ENCODE data around the gene OR2L5. TPM values are rescaled to one million over a fixed set of nuclear protein-coding genes. Genes with fewer than 3 reads are reported as not detected.

OR2L5 gene, protein sequence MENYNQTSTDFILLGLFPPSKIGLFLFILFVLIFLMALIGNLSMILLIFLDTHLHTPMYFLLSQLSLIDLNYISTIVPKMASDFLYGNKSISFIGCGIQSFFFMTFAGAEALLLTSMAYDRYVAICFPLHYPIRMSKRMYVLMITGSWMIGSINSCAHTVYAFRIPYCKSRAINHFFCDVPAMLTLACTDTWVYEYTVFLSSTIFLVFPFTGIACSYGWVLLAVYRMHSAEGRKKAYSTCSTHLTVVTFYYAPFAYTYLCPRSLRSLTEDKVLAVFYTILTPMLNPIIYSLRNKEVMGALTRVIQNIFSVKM
- total RNA-seq (not detected), polyA plus RNA-seq (not detected)

DNA sequence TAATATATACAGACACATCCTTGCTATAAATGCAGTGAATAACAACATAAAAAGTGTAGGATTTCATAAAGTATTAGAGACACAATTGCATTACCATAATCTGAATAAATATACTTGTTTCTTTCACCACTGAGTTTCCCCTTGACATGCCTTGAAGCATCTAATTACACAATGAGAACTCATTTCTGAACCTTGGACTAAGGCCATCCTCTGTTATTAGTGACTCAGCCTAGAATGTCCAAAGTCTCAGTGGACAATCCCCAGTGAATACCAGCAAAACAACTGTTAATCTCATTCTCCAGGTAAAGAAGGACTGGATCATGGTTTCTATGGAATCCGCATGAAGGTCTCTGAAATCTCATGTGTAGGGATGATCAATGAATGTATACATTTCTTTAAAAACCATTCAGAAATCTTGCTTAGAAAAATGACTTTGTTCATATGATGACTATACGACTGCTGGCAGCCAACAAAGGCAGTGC lies at the start of gene OR2L5:
OR2L5 (plus strand) TSS at position 432 of the 482 bp plus-strand sequence. CDS start 8,288 bp downstream, outside the sequence.
- no peak within 1 kb of the TSS for H3K27ac Mint-ChIP-seq
- H3K4me3 Mint-ChIP-seq: no peak within 1 kb of the TSS
- no peaks in the 10 kb centered on the region for H3K9me3 ChIP-seq (ENCODE audit: low read length)
- CTCF ChIA-PET: no interaction called here
- H3K27ac ChIP-seq (ENCODE audit: low read depth, low read length): no peak within 1 kb of the TSS
- no peaks in the 10 kb centered on the region for H3K4me1 Mint-ChIP-seq
- H3K4me1 ChIP-seq (ENCODE audit: insufficient read depth, low read length): no peaks in the 10 kb centered on the region
- no peaks in the 10 kb centered on the region for H3K27me3 Mint-ChIP-seq
- H3K27me3 ChIP-seq (ENCODE audit: insufficient read depth, low read length, poor library complexity, severe bottlenecking): no peaks in the 10 kb centered on the region
- H3K4me3 ChIP-seq (ENCODE audit: low read length): no peak within 1 kb of the TSS
- POLR2A ChIA-PET: no interaction called here
- peaks cover 22 to 31% (median 25%) of the 10 kb centered on the region in 5 donors for H3K9me3 Mint-ChIP-seq
- H3K36me3 ChIP-seq (ENCODE audit: insufficient read depth, low read length): no peaks in the 10 kb centered on the region
- DNase-seq: no peak
- H3K36me3 Mint-ChIP-seq: no peaks in the 10 kb centered on the region

DNA sequence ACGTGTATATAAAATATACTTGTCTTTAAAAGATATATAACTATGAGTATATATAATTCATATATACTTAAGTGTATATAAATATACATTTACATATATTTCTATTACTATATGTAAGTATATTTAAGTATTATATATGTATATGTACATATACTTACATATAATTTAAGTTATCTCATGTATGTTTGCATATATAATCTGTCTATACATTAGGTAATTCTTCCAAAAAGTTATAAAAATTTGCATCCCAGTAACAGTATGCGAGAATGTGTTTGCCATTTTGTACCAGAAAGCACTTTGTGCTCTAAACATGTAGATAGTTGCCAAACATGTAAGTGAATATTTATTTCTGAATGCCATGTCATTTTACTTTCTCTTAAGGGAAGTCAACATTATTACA lies 48.5 kb upstream of the OR2L5 start, which contains the start of gene OR2AK2:
OR2AK2 (plus strand) TSS at position 301 of the 400 bp plus-strand sequence. CDS start 144 bp downstream, outside the sequence.
- H3K9me3 Mint-ChIP-seq: peaks cover 0 to 8% (median 5%) of the 10 kb centered on the region in 5 donors
- POLR2A ChIA-PET: no interaction called here

DNA sequence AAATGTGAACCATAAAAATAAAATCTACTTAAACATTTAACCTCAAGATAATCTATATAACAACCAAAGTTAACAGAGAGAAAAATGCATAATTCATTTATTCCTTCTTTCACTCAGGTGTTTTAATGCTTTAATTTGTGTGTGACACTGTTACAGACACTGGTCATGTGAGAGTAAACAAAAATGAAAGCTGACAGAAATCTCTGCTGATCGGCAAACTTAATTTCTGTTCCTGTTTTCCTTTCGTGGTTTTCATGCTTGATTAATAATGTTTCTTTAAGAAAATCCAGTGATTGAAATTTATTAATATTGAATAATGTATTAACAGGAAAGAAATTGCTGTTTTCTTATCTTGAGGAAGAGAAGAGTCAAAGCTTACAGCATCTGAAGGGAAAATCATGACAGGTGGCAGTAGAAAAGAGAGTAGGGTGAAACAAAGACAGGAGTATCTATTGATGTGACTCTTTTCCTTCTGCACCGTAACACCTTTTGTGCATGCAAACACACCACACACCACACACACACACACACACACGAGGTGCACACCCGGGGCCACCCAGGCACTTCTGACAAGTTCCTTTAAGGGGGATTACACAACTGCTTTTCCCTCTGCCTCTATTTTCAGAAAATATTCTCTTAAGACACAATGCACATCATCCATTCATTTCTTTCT lies 46.8 kb upstream of the OR2L5 start:
- Histone ChIP-seq H3K27ac (ENCODE audit: low read depth, low read length) (no peak overlapping the region), H3K27me3 (ENCODE audit: insufficient read depth, low read length, poor library complexity, severe bottlenecking) (no peaks in the 10 kb centered on the region), H3K4me3 (ENCODE audit: low read length) (no peak overlapping the region), H3K4me1 (ENCODE audit: insufficient read depth, low read length) (no peaks in the 10 kb centered on the region), H3K9me3 (ENCODE audit: low read length) (no peaks in the 10 kb centered on the region), H3K36me3 (ENCODE audit: insufficient read depth, low read length) (no peaks in the 10 kb centered on the region)
- no peaks in the 10 kb centered on the region for H3K36me3 Mint-ChIP-seq
- ChIA-PET CTCF (no interaction called here), POLR2A (no interaction called here)
- peaks cover 0 to 5% (median 2%) of the 10 kb centered on the region in 5 donors for H3K9me3 Mint-ChIP-seq
- no peak overlapping the region for H3K4me3 Mint-ChIP-seq
- no peaks in the 10 kb centered on the region for H3K4me1 Mint-ChIP-seq
- no peak overlapping the region for H3K27ac Mint-ChIP-seq
- H3K27me3 Mint-ChIP-seq: no peaks in the 10 kb centered on the region
- DNase-seq: no peak

More for the DNA sequence above, 48.5 kb upstream of the OR2L5 start, which contains the start of gene OR2AK2:
- Histone ChIP-seq H3K9me3 (ENCODE audit: low read length) (no peaks in the 10 kb centered on the region), H3K4me1 (ENCODE audit: insufficient read depth, low read length) (no peaks in the 10 kb centered on the region), H3K27ac (ENCODE audit: low read depth, low read length) (no peak within 1 kb of the TSS), H3K36me3 (ENCODE audit: insufficient read depth, low read length) (no peaks in the 10 kb centered on the region), H3K27me3 (ENCODE audit: insufficient read depth, low read length, poor library complexity, severe bottlenecking) (no peaks in the 10 kb centered on the region), H3K4me3 (ENCODE audit: low read length) (no peak within 1 kb of the TSS)
- Mint-ChIP-seq H3K27me3 (no peaks in the 10 kb centered on the region), H3K36me3 (peaks cover 0 to 1% (median 0%) of the 10 kb centered on the region in 3 donors), H3K4me1 (no peaks in the 10 kb centered on the region), H3K4me3 (no peak within 1 kb of the TSS), H3K27ac (no peak within 1 kb of the TSS)
- CTCF ChIA-PET: no interaction called here
- no peak for DNase-seq

DNA sequence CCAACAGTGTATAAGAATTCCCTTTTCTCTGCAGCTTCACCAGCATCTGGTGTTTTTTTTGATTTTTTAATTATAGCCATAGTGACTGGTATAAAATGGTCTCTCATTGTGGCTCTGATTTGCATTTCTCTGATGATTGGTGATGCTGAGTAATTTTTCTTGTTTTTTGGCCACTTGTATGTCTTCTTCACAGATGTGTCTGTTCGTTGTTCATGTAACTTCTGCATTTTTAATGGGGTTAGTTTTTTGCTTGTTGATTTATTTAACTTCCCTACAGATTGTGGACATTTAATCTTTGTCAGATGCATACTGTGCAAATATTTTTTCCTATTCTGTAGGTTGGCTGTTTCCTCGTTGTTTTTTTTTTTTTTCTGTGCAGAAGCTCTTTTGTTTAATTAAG lies 20.5 kb upstream of the OR2L5 start:
- Histone ChIP-seq H3K36me3 (ENCODE audit: insufficient read depth, low read length) (no peaks in the 10 kb centered on the region), H3K27ac (ENCODE audit: low read depth, low read length) (no peak overlapping the region), H3K27me3 (ENCODE audit: insufficient read depth, low read length, poor library complexity, severe bottlenecking) (no peaks in the 10 kb centered on the region), H3K4me3 (ENCODE audit: low read length) (no peak overlapping the region), H3K4me1 (ENCODE audit: insufficient read depth, low read length) (no peaks in the 10 kb centered on the region), H3K9me3 (ENCODE audit: low read length) (no peaks in the 10 kb centered on the region)
- H3K9me3 Mint-ChIP-seq: peaks cover 0 to 4% (median 2%) of the 10 kb centered on the region in 5 donors
- ChIA-PET POLR2A (no interaction called here), CTCF (no interaction called here)
- no peaks in the 10 kb centered on the region for H3K36me3 Mint-ChIP-seq
- peaks cover 0 to 1% of the 10 kb centered on the region in 2 donors for H3K27me3 Mint-ChIP-seq
- no peak overlapping the region for H3K4me3 Mint-ChIP-seq
- no peaks in the 10 kb centered on the region for H3K4me1 Mint-ChIP-seq
- no peak overlapping the region for H3K27ac Mint-ChIP-seq
- DNase-seq: no peak

DNA sequence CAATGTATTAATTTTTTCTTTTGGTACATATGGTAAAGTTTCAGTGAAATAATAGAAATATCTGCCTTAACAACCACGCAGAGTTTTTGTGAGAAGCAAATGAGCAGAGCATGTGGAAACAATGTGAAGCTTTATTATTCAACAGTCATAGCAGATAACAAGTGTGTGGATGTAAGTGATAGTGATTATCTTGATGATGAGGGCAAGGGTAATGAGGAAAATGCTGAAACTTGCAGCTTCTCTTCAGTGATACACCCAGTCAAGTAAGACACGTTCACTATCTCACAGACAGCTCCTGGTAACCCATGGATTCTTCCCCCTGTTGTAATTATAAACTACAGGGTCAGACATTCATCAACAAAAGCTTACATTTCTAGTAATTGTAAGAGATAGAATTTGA lies 14.6 kb upstream of the OR2L5 start:
- H3K36me3 ChIP-seq (ENCODE audit: insufficient read depth, low read length): no peaks in the 10 kb centered on the region
- Mint-ChIP-seq H3K4me1 (no peaks in the 10 kb centered on the region), H3K4me3 (no peak overlapping the region), H3K9me3 (peaks cover 0 to 7% (median 4%) of the 10 kb centered on the region in 5 donors), H3K36me3 (no peaks in the 10 kb centered on the region), H3K27ac (no peak overlapping the region), H3K27me3 (no peaks in the 10 kb centered on the region)
- H3K9me3 ChIP-seq (ENCODE audit: low read length): no peaks in the 10 kb centered on the region
- no peaks in the 10 kb centered on the region for H3K27me3 ChIP-seq (ENCODE audit: insufficient read depth, low read length, poor library complexity, severe bottlenecking)
- CTCF ChIA-PET: no interaction called here
- POLR2A ChIA-PET: no interaction called here
- no peak for DNase-seq
- no peaks in the 10 kb centered on the region for H3K4me1 ChIP-seq (ENCODE audit: insufficient read depth, low read length)
- H3K4me3 ChIP-seq (ENCODE audit: low read length): no peak overlapping the region
- no peak overlapping the region for H3K27ac ChIP-seq (ENCODE audit: low read depth, low read length)

DNA sequence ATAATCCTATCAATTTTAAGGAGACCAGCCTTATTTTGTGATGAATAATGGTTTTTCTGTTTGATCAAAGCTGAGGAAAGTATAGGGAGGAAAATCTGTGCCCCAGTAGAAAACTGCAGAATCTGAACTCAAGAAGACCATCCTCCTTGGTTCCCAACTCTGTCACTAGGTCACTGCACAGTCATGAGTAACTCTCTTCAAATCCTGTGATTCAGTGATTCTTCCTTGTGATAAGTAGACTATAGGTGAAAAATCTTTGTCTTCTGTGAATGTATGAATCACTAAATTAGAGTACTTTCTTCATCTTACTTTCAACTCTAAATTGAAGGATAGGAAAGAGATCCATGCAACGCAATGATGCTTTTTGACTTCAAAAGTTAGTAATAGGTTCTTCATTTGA lies 13.3 kb upstream of the OR2L5 start:
- no peaks in the 10 kb centered on the region for H3K4me1 ChIP-seq (ENCODE audit: insufficient read depth, low read length)
- Mint-ChIP-seq H3K27me3 (no peaks in the 10 kb centered on the region), H3K4me3 (no peak overlapping the region)

DNA sequence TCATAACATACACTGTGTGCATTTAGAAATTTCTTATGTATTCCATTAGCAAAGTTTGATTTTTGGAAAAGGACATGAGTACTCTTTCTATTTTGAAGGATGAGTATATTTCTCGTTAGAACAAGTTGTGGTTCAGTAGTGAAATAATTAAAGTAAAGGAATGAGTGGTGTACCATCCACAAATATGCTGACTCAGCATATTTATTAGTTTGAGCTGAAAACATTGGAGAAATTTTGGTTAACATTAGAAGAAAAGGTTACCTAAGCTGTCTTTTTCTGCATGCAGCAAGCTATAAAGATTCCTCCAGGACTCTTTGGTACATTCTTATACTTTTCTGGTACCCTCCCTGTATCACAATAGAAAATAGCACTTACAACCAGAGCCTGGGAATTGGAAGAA lies 5.7 kb upstream of the OR2L5 start:
- no peaks in the 10 kb centered on the region for H3K4me1 Mint-ChIP-seq

More for the DNA sequence above, 13.3 kb upstream of the OR2L5 start:
- Histone ChIP-seq H3K4me3 (ENCODE audit: low read length) (no peak overlapping the region), H3K27me3 (ENCODE audit: insufficient read depth, low read length, poor library complexity, severe bottlenecking) (no peaks in the 10 kb centered on the region), H3K27ac (ENCODE audit: low read depth, low read length) (no peak overlapping the region), H3K9me3 (ENCODE audit: low read length) (no peaks in the 10 kb centered on the region), H3K36me3 (ENCODE audit: insufficient read depth, low read length) (no peaks in the 10 kb centered on the region)
- ChIA-PET POLR2A (no interaction called here), CTCF (no interaction called here)
- no peak for DNase-seq
- Mint-ChIP-seq H3K27ac (no peak overlapping the region), H3K9me3 (peaks cover 0 to 7% (median 4%) of the 10 kb centered on the region in 5 donors), H3K36me3 (no peaks in the 10 kb centered on the region), H3K4me1 (no peaks in the 10 kb centered on the region)

DNA sequence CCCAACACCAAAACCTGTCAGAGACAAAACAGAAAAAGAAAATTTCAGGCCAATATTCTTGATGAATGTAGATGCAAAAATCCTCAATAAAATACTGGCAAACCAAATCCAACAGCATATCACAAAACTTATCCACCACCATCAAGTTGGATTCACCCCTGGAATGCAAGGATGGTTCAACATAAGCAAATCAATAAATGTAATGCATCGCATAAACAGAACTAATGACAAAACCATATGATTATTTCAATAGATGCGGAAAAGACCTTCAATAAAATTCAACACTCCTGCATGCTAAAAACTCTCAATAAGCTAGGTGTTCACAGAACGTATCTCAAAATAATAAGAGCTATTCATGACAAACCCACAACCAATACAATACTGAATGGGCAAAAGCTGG lies 3.8 kb upstream of the OR2L5 start:
- Mint-ChIP-seq H3K4me1 (no peaks in the 10 kb centered on the region), H3K9me3 (peaks cover 19 to 31% (median 26%) of the 10 kb centered on the region in 5 donors), H3K36me3 (no peaks in the 10 kb centered on the region), H3K4me3 (no peak overlapping the region), H3K27me3 (no peaks in the 10 kb centered on the region), H3K27ac (peak overlapping the region in 1 of 8 donors; percentile 27)
- Histone ChIP-seq H3K9me3 (ENCODE audit: low read length) (no peaks in the 10 kb centered on the region), H3K27ac (ENCODE audit: low read depth, low read length) (no peak overlapping the region), H3K27me3 (ENCODE audit: insufficient read depth, low read length, poor library complexity, severe bottlenecking) (no peaks in the 10 kb centered on the region), H3K36me3 (ENCODE audit: insufficient read depth, low read length) (no peaks in the 10 kb centered on the region), H3K4me3 (ENCODE audit: low read length) (no peak overlapping the region), H3K4me1 (ENCODE audit: insufficient read depth, low read length) (no peaks in the 10 kb centered on the region)
- ChIA-PET CTCF (no interaction called here), POLR2A (no interaction called here)
- DNase-seq: no peak

More for the DNA sequence above, 5.7 kb upstream of the OR2L5 start:
- DNase-seq: no peak
- ChIA-PET CTCF (no interaction called here), POLR2A (no interaction called here)
- Histone ChIP-seq H3K27me3 (ENCODE audit: insufficient read depth, low read length, poor library complexity, severe bottlenecking) (no peaks in the 10 kb centered on the region), H3K9me3 (ENCODE audit: low read length) (no peaks in the 10 kb centered on the region), H3K27ac (ENCODE audit: low read depth, low read length) (no peak overlapping the region), H3K4me1 (ENCODE audit: insufficient read depth, low read length) (no peaks in the 10 kb centered on the region), H3K36me3 (ENCODE audit: insufficient read depth, low read length) (no peaks in the 10 kb centered on the region), H3K4me3 (ENCODE audit: low read length) (no peak overlapping the region)
- H3K36me3 Mint-ChIP-seq: no peaks in the 10 kb centered on the region
- no peak overlapping the region for H3K4me3 Mint-ChIP-seq
- H3K27me3 Mint-ChIP-seq: no peaks in the 10 kb centered on the region
- H3K27ac Mint-ChIP-seq: no peak overlapping the region
- H3K9me3 Mint-ChIP-seq: peaks cover 19 to 35% (median 30%) of the 10 kb centered on the region in 5 donors

Measured in CD8-positive, alpha-beta memory T cell (primary cell).